HepG2 (cell line): ENCODE data around the gene NR2F1. TPM values are rescaled to one million over a fixed set of nuclear protein-coding genes. Genes with fewer than 3 reads are reported as not detected.

Source experiments
- ATAC-seq: fragments of 200-7000 bp; cut with Tn5 transposase; 3 replicates; pipeline ENCODE4 v1.9.1; 2020; ENCODE audit warnings: mild to moderate bottlenecking, moderate library complexity
- Bru-seq: library from RNA; stranded (reverse); fragments of 400-500 nt; gene quantifications from one replicate; lab custom pipeline; 2021; lab: Mats Ljungman, UMichigan
- BruChase-seq, 2 experiments: library from RNA; stranded (reverse); fragments of 400-500 nt; gene quantifications; one replicate each; lab custom pipeline; 2021; lab: Mats Ljungman, UMichigan
- BruUV-seq: library from RNA; stranded (reverse); fragments of 400-500 nt; replicated peaks from 2 replicates; lab custom pipeline; 2021; lab: Mats Ljungman, UMichigan
- CTCF ChIA-PET: fragments of 300-600 bp; formaldehyde crosslinking; extraction: SDS; loops from one replicate; lab custom pipeline; 2021; ENCODE audit warnings: low total read pairs, inconsistent platforms, low intra/inter-chr PET ratio; lab: Yijun Ruan, JAX
- POLR2A ChIA-PET: fragments of 350-600 bp; sonication (Branson Sonifier 250); formaldehyde crosslinking; loops from one replicate; lab custom pipeline; 2020; ENCODE audit warnings: antibody characterized with exemption, inconsistent platforms; lab: Yijun Ruan, JAX
- DNase-seq: peaks from one replicate; pipeline ENCODE4 v3.0.0-alpha.2; 2015; ENCODE audit warnings: low spot score
- FAIRE-seq: peaks from 3 replicates; lab custom pipeline; 2011; peaks lifted over from hg19 to GRCh38; lab: Jason Lieb, UNC
- H2AFZ ChIP-seq: one replicate; pipeline ENCODE4 v1.6.1; 2011; ENCODE audit warnings: low read length, inconsistent platforms
- H3K27ac ChIP-seq: fragments of 300-600 bp; 3 replicates; pipeline ENCODE4 v1.8.0; 2011; ENCODE audit warnings: mixed run types, mild to moderate bottlenecking, mixed read lengths, low read length, inconsistent platforms; ENCODE audit not compliant: insufficient read depth; ENCODE audit errors: extremely low read length
- H3K27me3 ChIP-seq, 2 experiments: fragments of 200-600 bp in 1 of 2; 2 replicates in 1 of 2; 3 replicates in 1 of 2; pipeline versions ENCODE4 v1.6.0 to v1.8.0; 2011; ENCODE audit warnings: low read length in 2 of 2, mild to moderate bottlenecking in 2 of 2, moderate library complexity in 2 of 2, inconsistent platforms in 1 of 2; ENCODE audit not compliant: insufficient read depth in 2 of 2, control insufficient read depth in 1 of 2
- H3K36me3 ChIP-seq, 2 experiments: fragments of 200-600 bp in 1 of 2; replicated peaks in 1 of 2; 2 replicates in 1 of 2; 3 replicates in 1 of 2; pipeline versions ENCODE4 v1.5.1 to v1.8.0; 2011; ENCODE audit warnings: low read length in 2 of 2, inconsistent platforms in 1 of 2; ENCODE audit not compliant: insufficient read depth in 2 of 2, control insufficient read depth in 1 of 2
- H3K4me1 ChIP-seq: 2 replicates; pipeline ENCODE4 v1.5.1; 2012; ENCODE audit warnings: low read length, inconsistent platforms; ENCODE audit not compliant: insufficient read depth
- H3K4me2 ChIP-seq: 2 replicates; pipeline ENCODE4 v1.6.0; 2011; ENCODE audit warnings: low read depth, low read length, inconsistent platforms
- H3K4me3 ChIP-seq, 3 experiments: fragments of 200-600 bp in 1 of 3; sonication (generic), shearing (Covaris generic) in 1 of 3; replicated peaks in 1 of 3; 2 replicates each; pipeline ENCODE4 v1.5.1; 2011 to 2016; ENCODE audit warnings: low read length in 3 of 3, inconsistent platforms in 2 of 3, low read depth in 2 of 3, mild to moderate bottlenecking in 2 of 3, control low read depth in 1 of 3, mixed read lengths in 1 of 3; ENCODE audit not compliant: insufficient read depth in 1 of 3
- H3K79me2 ChIP-seq: one replicate; pipeline ENCODE4 v1.6.1; 2011; ENCODE audit warnings: low read length, inconsistent platforms; ENCODE audit not compliant: insufficient read depth
- H3K9ac ChIP-seq: 2 replicates; pipeline ENCODE4 v1.6.0; 2011; ENCODE audit warnings: mild to moderate bottlenecking, low read depth, low read length, inconsistent platforms; ENCODE audit not compliant: insufficient read depth
- H3K9me3 ChIP-seq: 2 replicates; pipeline ENCODE4 v1.5.1; 2012; ENCODE audit warnings: mild to moderate bottlenecking, low read length
- H4K20me1 ChIP-seq: 2 replicates; pipeline ENCODE4 v1.6.0; 2011; ENCODE audit warnings: inconsistent platforms, mild to moderate bottlenecking, low read length, moderate library complexity; ENCODE audit not compliant: insufficient read depth
- ELF1 ChIP-seq: sonication (generic); formaldehyde crosslinking; IDR thresholded peaks from 2 replicates; pipeline ENCODE4 v1.4.0; 2020; ENCODE audit warnings: missing genetic modification reagents
- KLF12 ChIP-seq: sonication (generic); formaldehyde crosslinking; IDR thresholded peaks from 2 replicates; pipeline ENCODE4 v1.4.0; 2020; ENCODE audit warnings: missing genetic modification reagents, borderline replicate concordance
- RBM39 ChIP-seq: fragments of 200-400 bp; formaldehyde crosslinking; IDR thresholded peaks from one replicate; pipeline ENCODE4 v1.6.1; 2018; ENCODE audit warnings: antibody characterized with exemption, mild to moderate bottlenecking, low read depth, low read length; ENCODE audit not compliant: poor library complexity, severe bottlenecking
- TAF1 ChIP-seq: sonication (generic); formaldehyde crosslinking; IDR thresholded peaks from 2 replicates; pipeline ENCODE4 v1.4.0; 2020; ENCODE audit warnings: missing genetic modification reagents
- XRCC5 ChIP-seq: fragments of 200-400 bp; formaldehyde crosslinking; optimal IDR thresholded peaks from 2 replicates; pipeline ENCODE3; 2017; ENCODE audit warnings: mild to moderate bottlenecking, low read length
- ZNF253 ChIP-seq: sonication (generic); formaldehyde crosslinking; IDR thresholded peaks from 2 replicates; pipeline ENCODE4 v1.8.0; 2022; ENCODE audit warnings: mild to moderate bottlenecking, missing genetic modification reagents, borderline replicate concordance
- ZNF589 ChIP-seq: sonication (generic); formaldehyde crosslinking; conservative IDR thresholded peaks from 2 replicates; pipeline ENCODE4 v1.8.0; 2022; ENCODE audit warnings: mild to moderate bottlenecking, moderate library complexity, missing genetic modification reagents
- ZNF749 ChIP-seq: sonication (generic); formaldehyde crosslinking; IDR thresholded peaks from 2 replicates; pipeline ENCODE4 v1.8.0; 2022; ENCODE audit warnings: mild to moderate bottlenecking, missing genetic modification reagents, moderate library complexity, borderline replicate concordance
- WGBS: methylation state at CpG from one replicate; pipeline ENCODE4 v1.1.6; 2017; ENCODE audit warnings: low lambda C conversion rate; 5-methylcytosine and 5-hydroxymethylcytosine counted together
- in situ Hi-C: cut with HindIII; loops from 2 replicates; pipeline ENCODE4 v1.10.0; 2017; ENCODE audit warnings: low pct_unique_long_range_greater_than_20kb; ENCODE audit not compliant: extremely low pct_ligation_motif_present
- intact Hi-C: fragments of 100-400 bp; cut with micrococcal nuclease; formaldehyde crosslinking; loops from one replicate; pipeline ENCODE4 v1.10.0; 2022; ENCODE audit not compliant: unreplicated experiment
- long read RNA-seq, 2 experiments: library from RNA in 1 of 2; library from polyadenylated mRNA in 1 of 2; stranded (forward) in 1 of 2; unstranded in 1 of 2; transcript quantifications; one replicate each; pipeline ENCODE4 v2.0.0, GENCODE V29; 2019 to 2022
- polyA minus RNA-seq, 3 experiments: library from RNA; depleted of rRNA, polyadenylated mRNA; stranded (reverse); fragments of >200 nt; gene quantifications; 2 replicates each; pipeline ENCODE4 v1.2.3, GENCODE V29; 2011; ENCODE audit warnings: low replicate concordance in 1 of 3
- polyA plus RNA-seq, 8 experiments: library from polyadenylated mRNA; depleted of rRNA in 3 of 8; stranded (reverse) in 7 of 8; unstranded in 1 of 8; fragments of >200 nt; fragmentation: Illumina TruSeq in 4 of 8; extraction: Trizol in 4 of 8; gene quantifications; 2 replicates each; pipeline versions ENCODE4 v1.2.1 to v1.2.3, GENCODE V29; 2011 to 2016; ENCODE audit warnings: low read depth in 4 of 8, missing spikeins in 1 of 8, mixed read lengths in 1 of 8; ENCODE audit not compliant: insufficient read depth in 1 of 8
- total RNA-seq, 5 experiments: library from RNA; depleted of rRNA; stranded (reverse); fragments of >200 nt; fragmentation: Illumina TruSeq; extraction: Trizol; gene quantifications; 2 replicates each; pipeline ENCODE4 v1.2.3, GENCODE V29; 2016; ENCODE audit warnings: low read depth in 1 of 5
- TF ChIP-seq, protein P1 (sequence below): sonication (generic); formaldehyde crosslinking; IDR thresholded peaks from 2 replicates; pipeline ENCODE4 v1.4.0; 2020; ENCODE audit warnings: mild to moderate bottlenecking, missing genetic modification reagents
- TF ChIP-seq, protein P2 (sequence below): sonication (generic); formaldehyde crosslinking; IDR thresholded peaks from 2 replicates; pipeline ENCODE4 v1.4.0; 2020; ENCODE audit warnings: missing genetic modification reagents; ENCODE audit errors: not compliant biosample characterization
- TF ChIP-seq, protein P3 (sequence below): sonication (generic); formaldehyde crosslinking; IDR thresholded peaks from 2 replicates; pipeline ENCODE4 v1.8.1; 2023; ENCODE audit warnings: mild to moderate bottlenecking, inconsistent platforms, moderate library complexity, missing genetic modification reagents, borderline replicate concordance

The NR2F1 gene
- total RNA-seq (2016; rRNA removed; fragmentation: Illumina TruSeq; extraction: Trizol), result 14.0 and 17.1 TPM in 2 replicates
- 4.3 and 4.6 TPM in 2 replicates for total RNA-seq (2016; cell fraction: cytosol; rRNA removed; fragmentation: Illumina TruSeq; extraction: Trizol; ENCODE audit: low read depth)
- total RNA-seq (2016; cell fraction: insoluble cytoplasmic fraction; rRNA removed; fragmentation: Illumina TruSeq; extraction: Trizol), result 12.7 and 15.6 TPM in 2 replicates
- 12.0 and 12.1 TPM in 2 replicates for total RNA-seq (2016; cell fraction: membrane; rRNA removed; fragmentation: Illumina TruSeq; extraction: Trizol)
- total RNA-seq (2016; cell fraction: nucleus; rRNA removed; fragmentation: Illumina TruSeq; extraction: Trizol), result 14.7 and 16.7 TPM in 2 replicates
- polyA plus RNA-seq (2011; rRNA removed), result 59.7 and 76.5 TPM in 2 replicates
- 48.3 and 60.7 TPM in 2 replicates for polyA plus RNA-seq (2011; cell fraction: cytosol; rRNA removed)
- 179 and 207 TPM in 2 replicates for polyA plus RNA-seq (2011; cell fraction: nucleus; rRNA removed)
- polyA plus RNA-seq (2012), result 28.9 and 65.9 TPM in 2 replicates
- polyA plus RNA-seq (2016; cell fraction: cytosol; fragmentation: Illumina TruSeq; extraction: Trizol; ENCODE audit: low read depth), result 1.4 and 2.1 TPM in 2 replicates
- polyA plus RNA-seq (2016; cell fraction: insoluble cytoplasmic fraction; fragmentation: Illumina TruSeq; extraction: Trizol; ENCODE audit: low read depth), result 16.0 and 19.7 TPM in 2 replicates
- 4.8 and 5.9 TPM in 2 replicates for polyA plus RNA-seq (2016; cell fraction: membrane; fragmentation: Illumina TruSeq; extraction: Trizol; ENCODE audit: low read depth)
- 37.8 and 39.6 TPM in 2 replicates for polyA plus RNA-seq (2016; cell fraction: nucleus; fragmentation: Illumina TruSeq; extraction: Trizol; ENCODE audit: insufficient read depth, low read depth)
- 62.1 and 114 TPM in 2 replicates for polyA minus RNA-seq (2011; rRNA and poly(A)+ RNA removed; ENCODE audit: low replicate concordance)
- 46.9 and 57.0 TPM in 2 replicates for polyA minus RNA-seq (2011; cell fraction: cytosol; rRNA and poly(A)+ RNA removed)
- 29.7 and 42.6 TPM in 2 replicates for polyA minus RNA-seq (2011; cell fraction: nucleus; rRNA and poly(A)+ RNA removed)
- Bru-seq, nascent RNA, result percentile 94 among the genes with signal in this experiment
- percentile 96 among the genes with signal in this experiment for BruChase-seq, experiment 1, labeled RNA remaining after a 6-hour chase
- percentile 94 among the genes with signal in this experiment for BruChase-seq, experiment 2, labeled RNA remaining after a 2-hour chase
- long read RNA-seq, experiment 1, transcript NR2F1-206 (3 exons, 3,841 nt), result major isoform, 6 of 15 reads
- long read RNA-seq, experiment 1, partial matches to known transcripts, result 6 of 15 reads
- long read RNA-seq, experiment 1, other reads (novel, unspliced or antisense), result 3 of 15 reads
- long read RNA-seq, experiment 2, transcript NR2F1-206 (3 exons, 3,841 nt), result major isoform, 36 of 72 reads
- long read RNA-seq, experiment 2, partial matches to known transcripts, result 24 of 72 reads
- long read RNA-seq, experiment 2, other reads (novel, unspliced or antisense), result 12 of 72 reads

DNA sequence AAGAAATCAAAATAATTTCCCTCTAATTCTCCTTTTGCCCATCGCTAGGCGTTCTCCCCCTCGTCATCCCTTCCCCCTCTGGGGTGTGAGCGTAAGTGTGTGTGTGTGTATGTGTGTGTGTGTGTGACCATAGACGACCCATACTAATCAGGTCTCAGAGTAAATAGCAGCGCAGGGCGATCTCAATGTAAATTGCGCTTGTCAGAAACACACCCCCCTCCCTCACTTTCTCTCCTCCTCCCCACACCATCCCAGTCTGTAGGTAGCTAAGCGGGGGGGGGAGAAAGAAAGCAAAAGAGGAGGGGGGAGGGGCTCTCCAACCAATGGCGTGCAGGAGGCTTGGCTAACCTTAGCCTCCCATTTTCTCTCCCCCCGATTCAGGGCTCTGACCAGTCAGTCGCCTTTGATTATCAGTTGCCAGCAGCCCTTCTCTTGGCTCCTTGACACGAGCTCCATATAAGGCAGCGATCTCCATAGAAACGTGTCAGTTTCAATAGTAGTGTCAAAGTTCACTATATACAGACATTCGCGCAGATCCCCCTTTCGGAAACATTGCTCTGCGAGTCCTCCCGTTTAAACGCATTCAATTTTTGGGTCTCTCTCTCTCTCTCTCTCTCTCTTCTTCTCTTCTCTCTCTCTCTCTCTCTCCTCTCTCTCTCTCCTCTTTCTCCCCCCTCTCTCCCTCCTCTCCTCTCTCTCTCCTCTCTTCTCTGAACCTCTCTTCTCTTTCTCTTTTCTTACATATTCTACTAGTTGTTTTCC is at the start of gene NR2F1:
TSS of gene NR2F1 (plus strand) at position 546 of the 762 bp plus-strand sequence. CDS start 1,802 bp downstream, outside the sequence.
- ChIA-PET CTCF (no interaction called here), POLR2A (interaction anchor here (0.6 to 1.6 kb wide), 19 partner anchors 9 to 697 kb away, joined by 3 to 13 read pairs (median 3); no protein-coding TSS in a partner anchor)
- FAIRE-seq, result peak; percentile 96
- WGBS, result under 1% methylated on average over 21 of the region's 21 CpGs
- Histone ChIP-seq H3K9ac (peak within 1 kb of the TSS; percentile 86), H3K4me1 (peaks cover 26% of the 10 kb centered on the region), H3K36me3 (peaks cover 2 to 7% of the 10 kb centered on the region in 2 experiments; a peak in 2 of 5 replicates), H3K79me2 (peaks cover 34% of the 10 kb centered on the region), H3K4me3 (peak within 1 kb of the TSS; percentile 90 to 96 (median 95)), H3K9me3 (no peaks in the 10 kb centered on the region), H3K27me3 (peaks cover 3 to 22% of the 10 kb centered on the region in 2 experiments; a peak in 3 of 5 replicates), H4K20me1 (peaks cover 19% of the 10 kb centered on the region; the same call in 1 of the 2 replicates), H3K27ac (peak within 1 kb of the TSS; percentile 92), H3K4me2 (peak within 1 kb of the TSS; percentile 97), H2AFZ (no peak within 1 kb of the TSS)
- peak; percentile 77 for ATAC-seq
- BruUV-seq, result no TSS peak
- peak; percentile 99 for DNase-seq
- in situ Hi-C loops, result loop anchor here (5.0 to 10.0 kb wide), 3 partner anchors 209 to 696 kb away; no protein-coding TSS in a partner anchor
- intact Hi-C loops, result loop anchor here (1.0 to 5.0 kb wide), 11 partner anchors 24 to 696 kb away; a partner anchor contains a TSS
- TF ChIP-seq ZNF253 (CRISPR knock-in tag) (no peak), RBM39 (no peak), ZNF589 (CRISPR knock-in tag) (no peak), ELF1 (CRISPR knock-in tag) (no peak), XRCC5 (peak; percentile 88), KLF12 (no peak), ZNF749 (CRISPR knock-in tag) (no peak), TAF1 (CRISPR knock-in tag) (no peak; the same call in 1 of the 2 replicates)
- TF ChIP-seq, protein P1, sequence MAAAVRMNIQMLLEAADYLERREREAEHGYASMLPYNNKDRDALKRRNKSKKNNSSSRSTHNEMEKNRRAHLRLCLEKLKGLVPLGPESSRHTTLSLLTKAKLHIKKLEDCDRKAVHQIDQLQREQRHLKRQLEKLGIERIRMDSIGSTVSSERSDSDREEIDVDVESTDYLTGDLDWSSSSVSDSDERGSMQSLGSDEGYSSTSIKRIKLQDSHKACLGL, result no peak
- TF ChIP-seq, protein P2, sequence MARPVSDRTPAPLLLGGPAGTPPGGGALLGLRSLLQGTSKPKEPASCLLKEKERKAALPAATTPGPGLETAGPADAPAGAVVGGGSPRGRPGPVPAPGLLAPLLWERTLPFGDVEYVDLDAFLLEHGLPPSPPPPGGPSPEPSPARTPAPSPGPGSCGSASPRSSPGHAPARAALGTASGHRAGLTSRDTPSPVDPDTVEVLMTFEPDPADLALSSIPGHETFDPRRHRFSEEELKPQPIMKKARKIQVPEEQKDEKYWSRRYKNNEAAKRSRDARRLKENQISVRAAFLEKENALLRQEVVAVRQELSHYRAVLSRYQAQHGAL (CRISPR knock-in tag), result no peak
- TF ChIP-seq, protein P3, sequence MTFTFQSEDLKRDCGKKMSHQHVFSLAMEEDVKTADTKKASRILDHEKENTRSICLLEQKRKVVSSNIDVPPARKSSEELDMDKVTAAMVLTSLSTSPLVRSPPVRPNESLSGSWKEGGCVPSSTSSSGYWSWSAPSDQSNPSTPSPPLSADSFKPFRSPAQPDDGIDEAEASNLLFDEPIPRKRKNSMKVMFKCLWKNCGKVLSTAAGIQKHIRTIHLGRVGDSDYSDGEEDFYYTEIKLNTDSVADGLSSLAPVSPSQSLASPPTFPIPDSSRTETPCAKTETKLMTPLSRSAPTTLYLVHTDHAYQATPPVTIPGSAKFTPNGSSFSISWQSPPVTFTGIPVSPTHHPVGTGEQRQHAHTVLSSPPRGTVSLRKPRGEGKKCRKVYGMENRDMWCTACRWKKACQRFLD (CRISPR knock-in tag), result no peak
